Measurements from ENCODE around the gene CST2.
"Not testable (repeated sequence)": the region's sequence is repeated elsewhere in the genome, so short reads cannot be mapped to it uniquely, and the experiment has no call there.

Gene CST2

GRCh38 chr20:23800865-23801264 is 25.7 kb downstream of the CST2 start:
- no peak for DNase-seq

- not testable (repeated sequence) for DNase-seq
Measured at GRCh38 chr20:23799216-23799847, 27.2 kb downstream of the CST2 start.

GRCh38 chr20:23795526-23795925 is 31.0 kb downstream of the CST2 start:
- DNase-seq, result no peak

DNA sequence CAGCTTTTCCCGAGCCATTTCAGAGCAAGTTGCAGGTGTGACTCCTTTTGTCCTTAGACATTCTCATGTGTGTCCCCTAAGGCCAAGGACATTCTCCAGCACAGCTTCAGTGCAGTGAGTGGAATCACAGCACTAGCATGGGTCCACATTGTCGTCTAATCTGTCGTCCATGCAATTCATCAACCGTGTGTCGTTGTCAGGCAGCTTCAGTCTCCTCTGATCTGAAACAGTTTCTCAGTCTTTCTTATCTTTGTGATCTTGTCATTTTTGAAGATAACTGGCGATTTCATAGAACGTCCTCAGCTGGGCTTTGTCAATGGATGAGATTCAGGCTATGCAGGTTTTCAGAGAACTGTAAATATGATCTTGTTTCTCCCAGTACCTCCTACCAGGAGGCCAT is 31.7 kb downstream of the CST2 start:
- DNase-seq, result no peak

- no peak for DNase-seq
Measured at GRCh38 chr20:23794065-23794464, 32.5 kb downstream of the CST2 start.

DNA sequence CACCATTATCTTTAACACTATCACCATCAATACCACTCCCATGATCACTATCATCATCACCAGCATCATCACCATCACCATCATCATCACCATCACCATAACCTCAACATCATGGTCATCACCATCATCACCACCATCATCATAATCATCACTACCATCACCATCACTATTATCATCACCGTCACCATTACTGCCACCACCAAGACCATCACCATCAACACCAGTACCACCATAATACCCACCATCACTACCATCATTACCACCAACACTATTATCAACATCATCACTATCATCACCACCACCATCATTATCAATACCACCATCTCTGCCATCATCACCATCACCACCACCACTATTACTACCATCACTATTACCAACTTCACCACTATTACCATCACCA is 43.1 kb downstream of the CST2 start:
- DNase-seq, result no peak

- DNase-seq, result no peak
Measured at GRCh38 chr20:23782366-23782983, 44.1 kb downstream of the CST2 start.

GRCh38 chr20:23778676-23779075 is 47.9 kb downstream of the CST2 start:
- DNase-seq, result peak; percentile 15

GRCh38 chr20:23777380-23777779 is 49.1 kb downstream of the CST2 start:
- not testable (repeated sequence) for DNase-seq

DNA sequence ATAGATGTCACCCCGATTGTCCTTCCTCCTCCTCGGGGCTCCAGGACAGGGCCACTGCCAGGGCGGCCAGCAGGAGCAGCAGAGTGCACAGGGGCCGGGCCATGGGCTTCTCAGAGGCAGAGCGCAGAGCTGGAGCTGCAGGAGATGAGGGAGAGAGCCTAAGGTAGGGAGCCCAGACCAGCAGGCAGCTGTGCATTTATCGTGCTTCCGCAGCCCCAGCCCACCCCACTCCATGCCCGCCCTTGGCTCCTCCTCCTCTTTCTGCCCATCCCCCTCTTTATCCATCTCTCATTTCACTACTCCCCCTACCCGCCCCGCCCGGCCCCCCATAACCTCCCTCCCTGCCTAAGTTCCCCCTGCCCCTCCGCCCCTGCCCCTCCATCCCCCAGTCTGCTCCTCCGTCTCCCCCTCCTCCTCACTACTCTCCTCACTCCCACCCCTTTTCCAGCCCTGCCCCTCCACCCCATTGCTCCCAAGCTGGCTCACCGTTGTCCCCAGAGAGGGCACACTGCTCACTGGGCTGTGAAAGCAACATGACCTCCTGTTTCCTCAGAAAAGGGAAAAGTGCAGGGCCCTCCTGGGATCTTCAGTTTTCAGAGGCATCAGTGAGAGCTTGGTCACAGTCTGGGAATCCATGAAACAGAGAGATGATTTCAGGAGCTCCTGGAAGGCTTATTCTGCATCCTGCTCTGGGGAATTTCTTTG is 50.3 kb downstream of the CST2 start:
- no peak for DNase-seq

GRCh38 chr20:23774081-23774480 is 52.4 kb downstream of the CST2 start:
- no peak for DNase-seq

All from fibroblast of skin of abdomen (primary cell).